Prostate gland (tissue), 2 donors: Measurements from ENCODE around the gene COX7A2. TPM values are rescaled to one million over a fixed set of nuclear protein-coding genes. Genes with fewer than 3 reads are reported as not detected.

ENCODE experiments used
- DNase-seq: peaks from one replicate; pipeline ENCODE4 v3.0.0-alpha.2; 2019; ENCODE audit warnings: low spot score
- H3K27ac ChIP-seq, 2 donors: fragments of 200-600 bp; sonication (generic); 2 replicates each; pipeline ENCODE4 v1.5.1; 2017 to 2019
- H3K27me3 ChIP-seq: fragments of 200-600 bp; sonication (generic); replicated peaks from 2 replicates; pipeline ENCODE4 v1.5.1; 2019; ENCODE audit not compliant: insufficient read depth
- H3K36me3 ChIP-seq, 2 donors: fragments of 200-600 bp; sonication (generic); 1 replicate in 1 of 2; 2 replicates in 1 of 2; pipeline versions ENCODE4 v1.5.1 to v1.8.1; 2017 to 2019
- H3K4me1 ChIP-seq: fragments of 200-600 bp; sonication (generic); replicated peaks from 2 replicates; pipeline ENCODE4 v1.5.1; 2019
- H3K4me3 ChIP-seq, 2 donors: fragments of 200-600 bp; sonication (generic); 2 replicates each; pipeline ENCODE4 v1.5.1; 2017 to 2019
- H3K9me3 ChIP-seq: fragments of 200-600 bp; sonication (generic); 2 replicates; pipeline ENCODE4 v1.5.1; 2017
- CTCF ChIP-seq, 4 experiments: fragments of 200-600 bp in 2 of 4; fragments of 450-650 bp in 2 of 4; sonication (generic) in 2 of 4; IDR thresholded peaks; 1 replicate in 3 of 4; 2 replicates in 1 of 4; pipeline ENCODE4 v1.5.1; 2016 to 2019; ENCODE audit warnings: antibody characterized with exemption in 4 of 4, mild to moderate bottlenecking in 2 of 4, moderate library complexity in 2 of 4
- POLR2A ChIP-seq: fragments of 450-650 bp; IDR thresholded peaks from one replicate; pipeline ENCODE4 v1.6.1; 2016; ENCODE audit warnings: antibody characterized with exemption, mild to moderate bottlenecking
- POLR2AphosphoS5 ChIP-seq: sonication (generic); formaldehyde crosslinking; IDR thresholded peaks from one replicate; pipeline ENCODE4 v1.6.1; 2017; ENCODE audit warnings: antibody characterized with exemption
- WGBS: methylation state at CpG from one replicate; pipeline ENCODE4 v1.1.5; 2018; 5-methylcytosine and 5-hydroxymethylcytosine counted together
- intact Hi-C: fragments of 100-400 bp; cut with DNase I; formaldehyde crosslinking; loops from one replicate; pipeline ENCODE4 v1.14.2; 2022
- total RNA-seq, 2 donors: library from RNA; depleted of rRNA; stranded (reverse); fragments of >200 nt; gene quantifications; one replicate each; pipeline ENCODE4 v1.1.0, GENCODE V29; 2016

Gene COX7A2
- total RNA-seq, 2 donors from 2014 or later, result 136 to 724 TPM

- intact Hi-C loops, result loop anchor here (5.0 kb wide), 1 partner anchor 1478 kb away; no protein-coding TSS in a partner anchor
- no peak for TF ChIP-seq CTCF (IDR thresholded peaks at IDR 0.05)
- no peak for TF ChIP-seq POLR2AphosphoS5
- TF ChIP-seq POLR2A, result no peak
- H3K27me3 ChIP-seq, result no peaks in the 10 kb centered on the region
- no peak overlapping the region for H3K27ac ChIP-seq
- no peak for DNase-seq
- no peaks in the 10 kb centered on the region for H3K36me3 ChIP-seq
- H3K4me3 ChIP-seq, result no peak overlapping the region
- no peaks in the 10 kb centered on the region for H3K4me1 ChIP-seq
- WGBS, result 59% methylated on average over 4 of the region's 4 CpGs
- no peaks in the 10 kb centered on the region for H3K9me3 ChIP-seq
Measured at GRCh38 chr6:75215291-75215690, 28.3 kb downstream of the COX7A2 start.

GRCh38 chr6:75213732-75214131 lies 29.9 kb downstream of the COX7A2 start:
- DNase-seq, result no peak
- 79% methylated on average over 2 of the region's 2 CpGs for WGBS
- intact Hi-C loops, result loop anchor here (5.0 kb wide), 1 partner anchor 1241 kb away; no protein-coding TSS in a partner anchor

GRCh38 chr6:75213112-75213511 lies 30.5 kb downstream of the COX7A2 start:
- intact Hi-C loops, result loop anchor here (5.0 kb wide), 1 partner anchor 1241 kb away; no protein-coding TSS in a partner anchor
- H3K27me3 ChIP-seq, result no peaks in the 10 kb centered on the region
- 18% methylated on average over 1 of the region's 1 CpG for WGBS
- no peak overlapping the region for H3K4me3 ChIP-seq
- no peaks in the 10 kb centered on the region for H3K4me1 ChIP-seq
- no peak for TF ChIP-seq POLR2AphosphoS5
- TF ChIP-seq POLR2A, result no peak
- TF ChIP-seq CTCF (IDR thresholded peaks at IDR 0.05), result no peak
- no peak overlapping the region for H3K27ac ChIP-seq
- DNase-seq, result no peak
- no peaks in the 10 kb centered on the region for H3K36me3 ChIP-seq
- no peaks in the 10 kb centered on the region for H3K9me3 ChIP-seq

More at GRCh38 chr6:75213732-75214131, 29.9 kb downstream of the COX7A2 start:
- Histone ChIP-seq H3K27me3 (no peaks in the 10 kb centered on the region), H3K27ac (no peak overlapping the region), H3K36me3 (no peaks in the 10 kb centered on the region), H3K4me3 (no peak overlapping the region), H3K4me1 (no peaks in the 10 kb centered on the region), H3K9me3 (no peaks in the 10 kb centered on the region)
- TF ChIP-seq POLR2A, result no peak

GRCh38 chr6:75211920-75212590 lies 31.5 kb downstream of the COX7A2 start:
- H3K4me3 ChIP-seq, result no peak overlapping the region
- intact Hi-C loops, result loop anchor here (5.0 kb wide), 1 partner anchor 1240 kb away; no protein-coding TSS in a partner anchor

More at GRCh38 chr6:75211920-75212590, 31.5 kb downstream of the COX7A2 start:
- Histone ChIP-seq H3K27ac (no peak overlapping the region), H3K36me3 (no peaks in the 10 kb centered on the region), H3K4me1 (no peaks in the 10 kb centered on the region), H3K27me3 (no peaks in the 10 kb centered on the region), H3K9me3 (no peaks in the 10 kb centered on the region)
- DNase-seq, result no peak
- TF ChIP-seq POLR2AphosphoS5 (no peak), CTCF (IDR thresholded peaks at IDR 0.05) (no peak), POLR2A (no peak)
- WGBS, result 16% methylated on average over 3 of the region's 3 CpGs
